Measurements from ENCODE around the gene TMEM151B. TPM values are rescaled to one million over a fixed set of nuclear protein-coding genes. Genes with fewer than 3 reads are reported as not detected.
A peak's percentile ranks its signal among the peaks of the same experiment; 100 is the strongest.

The TMEM151B gene
- total and polyA plus RNA-seq, 9 of the 15 experiments (the other 6 are each of a cell fraction or from before 2014, with no cell fraction given): not detected

GRCh38 chr6:44312901-44313788 lies 42.9 kb downstream of the TMEM151B start, which contains the start of gene AARS2 (continued):
- no peak for TF ChIP-seq HSF4 (CRISPR knock-in tag; IDR thresholded peaks at IDR 0.05; ENCODE audit: borderline replicate concordance)
- TF ChIP-seq SMARCC2 (IDR thresholded peaks at IDR 0.05; ENCODE audit: low read depth): no peak
- TF ChIP-seq TAF15 (IDR thresholded peaks at IDR 0.05; ENCODE audit: low read depth, low read length): no peak
- no peak for TF ChIP-seq MYBL2 (IDR thresholded peaks at IDR 0.05; ENCODE audit: low read depth)
- TF ChIP-seq MYBL2 (CRISPR knock-in tag; IDR thresholded peaks at IDR 0.05; ENCODE audit: borderline replicate concordance): no peak
- no peak for TF ChIP-seq FUS (optimal IDR thresholded peaks at IDR 0.05; ENCODE audit: low read depth, low read length)
- TF ChIP-seq ZNF140 (CRISPR knock-in tag; IDR thresholded peaks at IDR 0.05): no peak
- peak; percentile 60; the same call in 1 of the 2 replicates for TF ChIP-seq ZNF431 (CRISPR knock-in tag; IDR thresholded peaks at IDR 0.05)
- TF ChIP-seq MCM2 (IDR thresholded peaks at IDR 0.05; ENCODE audit: low read depth): no peak
- TF ChIP-seq ZZZ3 (IDR thresholded peaks at IDR 0.05): peak; percentile 84
- TF ChIP-seq ERF (CRISPR knock-in tag; IDR thresholded peaks at IDR 0.05): no peak; the same call in 1 of the 2 replicates
- peak; percentile 31; the same call in 1 of the 2 replicates for TF ChIP-seq TEAD4 (IDR thresholded peaks at IDR 0.05; ENCODE audit: low read length)
- no peak for TF ChIP-seq TEAD4 (CRISPR knock-in tag; IDR thresholded peaks at IDR 0.05; ENCODE audit: borderline replicate concordance)
- no peak for TF ChIP-seq TCF7L2 (IDR thresholded peaks at IDR 0.05; ENCODE audit: low read depth, low read length)
- TF ChIP-seq ASH1L (IDR thresholded peaks at IDR 0.05; ENCODE audit: borderline replicate concordance, low read depth, partially characterized antibody): no peak
- TF ChIP-seq NR3C1 (CRISPR knock-in tag; IDR thresholded peaks at IDR 0.05): 0 out of 2 replicates have a peak, but pooled peaks have one; percentile 48
- no peak; the same call in 1 of the 2 replicates for TF ChIP-seq ZNF41 (CRISPR knock-in tag; conservative IDR thresholded peaks at IDR 0.05)
- no peak for TF ChIP-seq HEY1 (CRISPR knock-in tag; IDR thresholded peaks at IDR 0.05; ENCODE audit: borderline replicate concordance)
- no peak for TF ChIP-seq ZC3H4 (CRISPR knock-in tag; IDR thresholded peaks at IDR 0.05; ENCODE audit: borderline replicate concordance)
- no peak for TF ChIP-seq CEBPB (tag; IDR thresholded peaks at IDR 0.05)
- peak; percentile 79 to 90; a peak in 3 of 4 replicates for TF ChIP-seq MAZ (CRISPR knock-in tag; conservative IDR thresholded peaks at IDR 0.05 in 1 of 2, IDR thresholded peaks at IDR 0.05 in 1 of 2)
- peak; percentile 50; the same call in 1 of the 2 replicates for TF ChIP-seq BHLHE40 (IDR thresholded peaks at IDR 0.05; ENCODE audit: low read length)
- TF ChIP-seq, protein P1, sequence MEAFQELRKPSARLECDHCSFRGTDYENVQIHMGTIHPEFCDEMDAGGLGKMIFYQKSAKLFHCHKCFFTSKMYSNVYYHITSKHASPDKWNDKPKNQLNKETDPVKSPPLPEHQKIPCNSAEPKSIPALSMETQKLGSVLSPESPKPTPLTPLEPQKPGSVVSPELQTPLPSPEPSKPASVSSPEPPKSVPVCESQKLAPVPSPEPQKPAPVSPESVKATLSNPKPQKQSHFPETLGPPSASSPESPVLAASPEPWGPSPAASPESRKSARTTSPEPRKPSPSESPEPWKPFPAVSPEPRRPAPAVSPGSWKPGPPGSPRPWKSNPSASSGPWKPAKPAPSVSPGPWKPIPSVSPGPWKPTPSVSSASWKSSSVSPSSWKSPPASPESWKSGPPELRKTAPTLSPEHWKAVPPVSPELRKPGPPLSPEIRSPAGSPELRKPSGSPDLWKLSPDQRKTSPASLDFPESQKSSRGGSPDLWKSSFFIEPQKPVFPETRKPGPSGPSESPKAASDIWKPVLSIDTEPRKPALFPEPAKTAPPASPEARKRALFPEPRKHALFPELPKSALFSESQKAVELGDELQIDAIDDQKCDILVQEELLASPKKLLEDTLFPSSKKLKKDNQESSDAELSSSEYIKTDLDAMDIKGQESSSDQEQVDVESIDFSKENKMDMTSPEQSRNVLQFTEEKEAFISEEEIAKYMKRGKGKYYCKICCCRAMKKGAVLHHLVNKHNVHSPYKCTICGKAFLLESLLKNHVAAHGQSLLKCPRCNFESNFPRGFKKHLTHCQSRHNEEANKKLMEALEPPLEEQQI (IDR thresholded peaks at IDR 0.05): peak; percentile 95
- peak; percentile 78 for TF ChIP-seq KLF16 (IDR thresholded peaks at IDR 0.05)
- TF ChIP-seq MYC (IDR thresholded peaks at IDR 0.05; ENCODE audit: low read depth, low read length): peak; percentile 85
- TF ChIP-seq MYC (CRISPR knock-in tag; IDR thresholded peaks at IDR 0.05; ENCODE audit: borderline replicate concordance, low read depth): peak; percentile 93
- TF ChIP-seq ZNF3 (CRISPR knock-in tag; IDR thresholded peaks at IDR 0.05): no peak
- peak; percentile 97 for TF ChIP-seq SUPT5H (IDR thresholded peaks at IDR 0.05)
- peak; percentile 46; the same call in 1 of the 2 replicates for TF ChIP-seq MYNN (IDR thresholded peaks at IDR 0.05)
- TF ChIP-seq MYNN (CRISPR knock-in tag; IDR thresholded peaks at IDR 0.05): no peak

All from K562 (cell line).